Ascending aorta (tissue), 2 donors: ENCODE data around the gene ATF6. TPM values are rescaled to one million over a fixed set of nuclear protein-coding genes. Genes with fewer than 3 reads are reported as not detected.

Experiments used
- DNase-seq, 2 donors: peaks; one replicate each; pipeline ENCODE4 v3.0.0-alpha.2; 2019; ENCODE audit warnings: low spot score in 2 of 2
- H3K27ac ChIP-seq, 2 donors: fragments of 200-600 bp; sonication (generic); one replicate each; pipeline ENCODE4 v1.5.1; 2016 to 2017; ENCODE audit warnings: mild to moderate bottlenecking in 1 of 2
- H3K27me3 ChIP-seq: fragments of 200-600 bp; sonication (generic); one replicate; pipeline ENCODE4 v1.5.1; 2017
- H3K36me3 ChIP-seq, 2 donors: fragments of 200-600 bp; sonication (generic); one replicate each; pipeline ENCODE4 v1.5.1; 2016
- H3K4me1 ChIP-seq, 2 donors: fragments of 200-600 bp; sonication (generic); one replicate each; pipeline ENCODE4 v1.5.1; 2016 to 2017; ENCODE audit warnings: mild to moderate bottlenecking in 1 of 2
- H3K4me3 ChIP-seq, 2 donors: fragments of 200-600 bp; sonication (generic); one replicate each; pipeline ENCODE4 v1.5.1; 2016 to 2017; ENCODE audit warnings: mild to moderate bottlenecking in 1 of 2
- H3K9me3 ChIP-seq, 2 donors: fragments of 200-600 bp; sonication (generic); one replicate each; pipeline ENCODE4 v1.5.1; 2016
- CTCF ChIP-seq, 3 experiments: fragments of 200-600 bp in 2 of 3; fragments of 450-650 bp in 1 of 3; sonication (generic) in 2 of 3; IDR thresholded peaks; one replicate each; pipeline ENCODE4 v1.5.1; 2016 to 2019; ENCODE audit warnings: antibody characterized with exemption in 3 of 3, mild to moderate bottlenecking in 1 of 3, moderate library complexity in 1 of 3
- intact Hi-C: fragments of 100-400 bp; cut with DNase I; formaldehyde crosslinking; loops from one replicate; pipeline ENCODE4 v1.15.1; 2023
- total RNA-seq: library from RNA; depleted of rRNA; stranded (reverse); fragments of >200 nt; gene quantifications from one replicate; pipeline ENCODE4 v1.1.0, GENCODE V29; 2016

ATF6 gene
- total RNA-seq, 1 donor from 2014 or later: 12.3 TPM

- DNase-seq: no peak
- intact Hi-C loops: no loop called here
- Histone ChIP-seq H3K9me3 (no peaks in the 10 kb centered on the region), H3K4me3 (no peak overlapping the region), H3K27ac (no peak overlapping the region), H3K27me3 (no peaks in the 10 kb centered on the region), H3K36me3 (peaks cover 7 to 9% of the 10 kb centered on the region in 2 donors), H3K4me1 (peaks cover 0 to 13% of the 10 kb centered on the region in 2 donors)
- TF ChIP-seq CTCF (IDR thresholded peaks at IDR 0.05): no peak
These were observed 190.0 kb downstream of the ATF6 start for GRCh38 chr1:161956097-161956496.

DNA sequence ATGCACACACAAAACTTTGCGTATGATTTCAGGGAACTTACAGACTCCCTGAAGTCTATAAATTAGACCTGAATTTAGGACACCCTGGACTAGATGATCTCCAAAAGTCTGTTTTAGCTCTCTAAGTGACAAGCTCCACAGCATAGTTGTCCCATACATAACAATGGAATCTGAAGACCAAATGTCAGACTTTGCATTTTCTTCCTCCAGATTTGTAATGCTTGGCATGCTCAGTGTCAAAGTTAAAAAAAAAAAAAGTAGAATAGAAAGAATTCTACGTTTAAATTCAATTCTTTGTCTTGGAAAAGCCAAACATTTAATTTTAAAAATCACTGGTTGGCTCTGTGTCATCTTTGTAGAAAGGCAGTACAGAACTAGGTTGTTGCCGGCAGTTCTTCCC, 190.8 kb downstream of the ATF6 start:
- Histone ChIP-seq H3K27me3 (no peaks in the 10 kb centered on the region), H3K36me3 (peaks cover 7 to 9% of the 10 kb centered on the region in 2 donors), H3K4me3 (no peak overlapping the region), H3K27ac (no peak overlapping the region), H3K4me1 (peaks cover 6 to 18% of the 10 kb centered on the region in 2 donors), H3K9me3 (no peaks in the 10 kb centered on the region)
- DNase-seq: no peak
- no peak for TF ChIP-seq CTCF (IDR thresholded peaks at IDR 0.05)
- intact Hi-C loops: no loop called here

- no peak for TF ChIP-seq CTCF (IDR thresholded peaks at IDR 0.05)
- Histone ChIP-seq H3K9me3 (no peaks in the 10 kb centered on the region), H3K27me3 (no peaks in the 10 kb centered on the region), H3K27ac (no peak overlapping the region), H3K36me3 (peaks cover 7 to 9% of the 10 kb centered on the region in 2 donors), H3K4me3 (no peak overlapping the region), H3K4me1 (peaks cover 6 to 23% of the 10 kb centered on the region in 2 donors)
- DNase-seq: no peak
- intact Hi-C loops: no loop called here
These were observed 192.3 kb downstream of the ATF6 start for GRCh38 chr1:161958425-161958824.

- peak overlapping the region; percentile 69 to 86 for H3K27ac ChIP-seq
- intact Hi-C loops: loop anchor here (2.0 to 5.0 kb wide), 2 partner anchors 57 to 195 kb away; partner anchors contain the start of gene ATF6
- no peaks in the 10 kb centered on the region for H3K27me3 ChIP-seq
- H3K4me1 ChIP-seq: peaks cover 6 to 15% of the 10 kb centered on the region in 2 donors
- TF ChIP-seq CTCF (IDR thresholded peaks at IDR 0.05): peak in 1 of 3 experiments; percentile 7
- H3K4me3 ChIP-seq: peak overlapping the region; percentile 50 to 56
- H3K36me3 ChIP-seq: peaks cover 7 to 9% of the 10 kb centered on the region in 2 donors
- DNase-seq: no peak
- H3K9me3 ChIP-seq: no peaks in the 10 kb centered on the region
These were observed 196.2 kb downstream of the ATF6 start for GRCh38 chr1:161962091-161962887.

GRCh38 chr1:161966067-161966466, 199.9 kb downstream of the ATF6 start:
- H3K4me3 ChIP-seq: no peak overlapping the region
- intact Hi-C loops: no loop called here

More at GRCh38 chr1:161966067-161966466, 199.9 kb downstream of the ATF6 start:
- no peaks in the 10 kb centered on the region for H3K36me3 ChIP-seq
- peaks cover 6 to 28% of the 10 kb centered on the region in 2 donors for H3K4me1 ChIP-seq
- no peaks in the 10 kb centered on the region for H3K9me3 ChIP-seq
- no peak overlapping the region for H3K27ac ChIP-seq
- TF ChIP-seq CTCF (IDR thresholded peaks at IDR 0.05): no peak
- no peaks in the 10 kb centered on the region for H3K27me3 ChIP-seq
- DNase-seq: no peak
